Gastrocnemius medialis (tissue), 4 donors: ENCODE data around the gene FEN1. TPM values are rescaled to one million over a fixed set of nuclear protein-coding genes. Genes with fewer than 3 reads are reported as not detected.

ENCODE experiments used
- ATAC-seq, 2 donors: fragments of 150-250 bp; one replicate each; pipeline ENCODE4 v1.9.1; 2016
- DNase-seq, 2 donors: peaks; one replicate each; pipeline ENCODE4 v3.0.0-alpha.2; 2019
- H3K27ac ChIP-seq, 4 donors: fragments of 200-600 bp; sonication (generic); 1 replicate in 1 of 4; 2 replicates in 3 of 4; pipeline ENCODE4 v1.5.1; 2016 to 2018; ENCODE audit warnings: mild to moderate bottlenecking in 2 of 4, moderate library complexity in 1 of 4
- H3K27me3 ChIP-seq, 3 donors: fragments of 200-600 bp; sonication (generic) in 2 of 3; 1 replicate in 1 of 3; 2 replicates in 2 of 3; pipeline versions ENCODE4 v1.5.1 to v1.6.0; 2016 to 2019; ENCODE audit warnings: mild to moderate bottlenecking in 1 of 3, moderate library complexity in 1 of 3
- H3K36me3 ChIP-seq, 2 donors: fragments of 200-600 bp; sonication (generic) in 1 of 2; one replicate each; pipeline ENCODE4 v1.5.1; 2017 to 2018
- H3K4me1 ChIP-seq, 2 donors: fragments of 200-600 bp; sonication (generic) in 1 of 2; one replicate each; pipeline ENCODE4 v1.5.1; 2016 to 2017; ENCODE audit warnings: mild to moderate bottlenecking in 2 of 2
- H3K4me3 ChIP-seq, 4 donors: fragments of 200-600 bp; sonication (generic) in 3 of 4; 1 replicate in 1 of 4; 2 replicates in 3 of 4; pipeline ENCODE4 v1.5.1; 2016 to 2019; ENCODE audit warnings: mild to moderate bottlenecking in 2 of 4
- H3K9me3 ChIP-seq, 3 donors: fragments of 200-600 bp; sonication (generic) in 2 of 3; 1 replicate in 1 of 3; 2 replicates in 2 of 3; pipeline ENCODE4 v1.5.1; 2016 to 2019
- CTCF ChIP-seq, 5 experiments: fragments of 450-650 bp in 3 of 5; fragments of 200-600 bp in 2 of 5; sonication (generic) in 2 of 5; IDR thresholded peaks in 4 of 5; conservative IDR thresholded peaks in 1 of 5; 1 replicate in 4 of 5; 2 replicates in 1 of 5; pipeline ENCODE4 v1.5.1; 2016 to 2019; ENCODE audit warnings: antibody characterized with exemption in 5 of 5, mild to moderate bottlenecking in 3 of 5, moderate library complexity in 3 of 5
- POLR2A ChIP-seq, 2 donors: fragments of 450-650 bp; IDR thresholded peaks; one replicate each; pipeline ENCODE4 v1.6.1; 2017; ENCODE audit warnings: antibody characterized with exemption in 2 of 2, mild to moderate bottlenecking in 2 of 2, moderate library complexity in 2 of 2
- in situ Hi-C, 4 donors: fragments of 200-750 bp; cut with MboI; loops; one replicate each; pipeline versions ENCODE4 v1.15.0 to v1.8.0; 2017; ENCODE audit warnings: low sequenced_read_pairs in 4 of 4
- intact Hi-C: fragments of 100-400 bp; cut with DNase I; formaldehyde crosslinking; loops from one replicate; pipeline ENCODE4 v1.15.1; 2023; ENCODE audit warnings: low total_unique reads
- total RNA-seq, 4 donors: library from RNA; depleted of rRNA; stranded (reverse); fragments of >200 nt; gene quantifications; one replicate each; pipeline versions ENCODE4 v1.1.0 to v1.2.3, GENCODE V29; 2016

The FEN1 gene
- total RNA-seq, 4 donors from 2014 or later, result 7.4 to 15.7 (median 9.5) TPM

DNA sequence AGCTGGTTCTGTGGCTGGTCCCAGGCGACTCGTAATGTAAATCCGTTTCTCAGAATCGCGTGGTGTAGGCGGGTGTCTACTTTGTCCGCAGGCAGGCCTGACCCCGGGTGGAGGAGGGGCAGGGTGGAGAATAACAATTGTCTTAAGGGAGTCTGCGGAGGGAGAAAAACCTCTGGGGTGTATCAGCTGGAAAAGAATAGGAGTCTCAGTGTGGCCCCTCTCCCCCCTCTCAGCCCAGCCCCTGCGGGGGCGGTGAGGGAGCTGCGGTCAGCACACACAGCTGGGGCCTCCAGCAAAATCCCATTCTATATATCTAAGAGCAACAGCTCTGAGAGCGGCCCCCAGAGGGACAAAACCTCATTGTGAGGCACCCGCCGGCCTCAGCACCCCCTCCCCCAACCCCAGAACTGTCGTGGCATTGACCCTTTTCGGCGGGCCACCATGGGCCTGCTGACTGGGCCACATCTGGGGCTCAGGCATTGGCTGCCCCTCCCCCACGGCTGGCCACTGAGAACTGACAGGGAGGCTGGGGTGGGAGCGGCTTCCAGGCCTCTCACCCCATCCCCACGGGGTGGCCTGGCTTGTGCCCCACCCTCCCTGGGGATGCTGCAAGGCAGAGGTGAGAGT is 43.0 kb upstream of the FEN1 start:
- Histone ChIP-seq H3K9me3 (no peaks in the 10 kb centered on the region), H3K4me1 (no peaks in the 10 kb centered on the region), H3K27me3 (peaks cover 5 to 11% (median 9%) of the 10 kb centered on the region in 3 donors), H3K4me3 (no peak overlapping the region), H3K36me3 (no peaks in the 10 kb centered on the region), H3K27ac (no peak overlapping the region)
- in situ Hi-C loops, result no loop called here
- ATAC-seq (no peak), DNase-seq (no peak)
- no peak for TF ChIP-seq CTCF (IDR thresholded peaks at IDR 0.05 in 4 of 5, conservative IDR thresholded peaks at IDR 0.05 in 1 of 5)
- no peak for TF ChIP-seq POLR2A (IDR thresholded peaks at IDR 0.05)
- intact Hi-C loops, result loop anchor here (2.0 kb wide), 1 partner anchor 357 kb away; no protein-coding TSS in a partner anchor

- TF ChIP-seq POLR2A (IDR thresholded peaks at IDR 0.05), result no peak
- no peak for TF ChIP-seq CTCF (IDR thresholded peaks at IDR 0.05 in 4 of 5, conservative IDR thresholded peaks at IDR 0.05 in 1 of 5)
- in situ Hi-C loops (no loop called here), intact Hi-C loops (loop anchor here (2.0 kb wide), 1 partner anchor 356 kb away; no protein-coding TSS in a partner anchor)
- Histone ChIP-seq H3K4me3 (no peak overlapping the region), H3K4me1 (no peaks in the 10 kb centered on the region), H3K27ac (no peak overlapping the region), H3K9me3 (no peaks in the 10 kb centered on the region), H3K36me3 (no peaks in the 10 kb centered on the region), H3K27me3 (peaks cover 5 to 11% (median 9%) of the 10 kb centered on the region in 3 donors)
- no peak for DNase-seq
- ATAC-seq, result no peak
Observed at GRCh38 chr11:61750631-61751273, 42.0 kb upstream of the FEN1 start.

DNA sequence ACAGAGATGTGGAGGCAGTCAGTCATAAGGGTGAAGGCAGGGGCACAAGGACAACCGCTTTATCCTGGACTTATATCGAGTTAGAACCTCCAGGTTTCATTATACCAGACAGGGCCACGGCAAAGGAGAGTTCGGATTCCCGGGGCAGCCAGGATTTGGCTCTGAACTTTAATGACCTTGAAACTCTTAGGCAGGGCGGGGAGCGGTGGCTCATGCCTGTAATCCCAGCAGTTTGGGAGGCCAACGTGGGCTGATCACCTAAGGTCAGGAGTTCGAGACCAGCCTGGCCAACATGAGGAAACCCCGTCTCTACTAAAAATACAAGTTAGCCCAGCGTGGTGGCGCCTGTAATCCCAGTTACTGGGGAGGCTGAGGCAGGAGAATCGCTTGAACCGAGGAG is 41.3 kb upstream of the FEN1 start:
- H3K4me3 ChIP-seq, result no peak overlapping the region
- H3K36me3 ChIP-seq, result no peaks in the 10 kb centered on the region
- intact Hi-C loops (loop anchor here (2.0 kb wide), 1 partner anchor 355 kb away; no protein-coding TSS in a partner anchor), in situ Hi-C loops (no loop called here)
- DNase-seq (no peak), ATAC-seq (no peak)
- H3K4me1 ChIP-seq, result no peaks in the 10 kb centered on the region
- H3K27me3 ChIP-seq, result peaks cover 5 to 11% (median 9%) of the 10 kb centered on the region in 3 donors
- no peaks in the 10 kb centered on the region for H3K9me3 ChIP-seq
- no peak overlapping the region for H3K27ac ChIP-seq
- no peak for TF ChIP-seq CTCF (IDR thresholded peaks at IDR 0.05 in 4 of 5, conservative IDR thresholded peaks at IDR 0.05 in 1 of 5)
- TF ChIP-seq POLR2A (IDR thresholded peaks at IDR 0.05), result no peak

DNA sequence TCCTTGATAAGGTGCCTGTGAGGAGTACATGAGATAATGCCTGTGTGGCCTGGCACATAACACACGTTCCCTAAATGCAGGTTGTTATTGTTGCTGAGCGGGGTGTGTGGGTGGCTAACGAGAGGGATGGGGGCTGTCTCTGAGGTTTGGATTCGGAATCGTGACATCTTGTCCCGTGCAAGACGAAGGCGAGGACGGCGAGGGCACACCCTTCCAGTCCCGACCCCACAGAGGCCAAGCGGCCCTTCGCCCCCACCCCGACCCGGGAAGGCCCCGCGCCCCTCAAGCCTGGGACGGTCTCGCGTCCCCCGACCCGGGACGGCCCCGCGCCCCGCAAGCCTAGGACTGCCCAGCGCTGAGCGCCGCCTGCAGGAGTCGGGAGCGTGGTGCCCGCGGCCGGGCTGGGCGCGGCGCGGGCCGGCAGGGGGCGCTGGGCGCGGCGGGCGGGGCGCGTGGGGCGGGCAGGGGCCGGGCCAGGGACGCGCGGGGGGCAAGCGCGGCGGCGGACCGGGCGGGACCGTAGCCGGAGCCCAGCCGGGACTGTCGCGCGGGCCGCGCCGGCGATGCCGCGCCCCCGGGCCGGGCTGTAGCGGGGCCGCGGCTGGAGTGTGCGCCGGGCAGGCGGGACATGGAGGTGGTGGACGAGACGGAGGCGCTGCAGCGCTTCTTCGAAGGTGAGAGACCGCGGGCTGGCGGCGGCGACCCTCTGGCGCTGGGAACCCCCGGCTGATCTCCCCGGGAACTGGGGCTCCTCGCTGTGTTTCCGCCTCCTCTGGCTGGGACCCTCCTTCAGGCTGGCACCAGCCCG is 40.4 kb upstream of the FEN1 start, which contains the start of gene MYRF:
Gene MYRF, plus strand, starts transcription at position 520 of the 808 bp plus-strand sequence. Its CDS starts 109 bp downstream, at position 629.
- Histone ChIP-seq H3K36me3 (no peaks in the 10 kb centered on the region), H3K4me3 (peak within 1 kb of the TSS; percentile 28 to 45 (median 41)), H3K27me3 (peaks cover 5 to 11% (median 9%) of the 10 kb centered on the region in 3 donors), H3K27ac (no peak within 1 kb of the TSS), H3K9me3 (no peaks in the 10 kb centered on the region), H3K4me1 (no peaks in the 10 kb centered on the region)
- TF ChIP-seq POLR2A (IDR thresholded peaks at IDR 0.05) (no peak), CTCF (IDR thresholded peaks at IDR 0.05 in 4 of 5, conservative IDR thresholded peaks at IDR 0.05 in 1 of 5) (peak; percentile 26 to 51 (median 40))
- in situ Hi-C loops (no loop called here), intact Hi-C loops (no loop called here)
- DNase-seq, result no peak
- peak; percentile 70 to 78 for ATAC-seq
